GM18858 (cell line): ENCODE measurements around the gene TMCC1.
"Not testable (repeated sequence)": the region's sequence is repeated elsewhere in the genome, so short reads cannot be mapped to it uniquely, and the experiment has no call there.

Experiments used
- ATAC-seq: cut with Tn5 transposase; IDR thresholded peaks from one replicate; pipeline ENCODE4 v1.9.1; 2021; ENCODE audit not compliant: unreplicated experiment

TMCC1 gene

DNA sequence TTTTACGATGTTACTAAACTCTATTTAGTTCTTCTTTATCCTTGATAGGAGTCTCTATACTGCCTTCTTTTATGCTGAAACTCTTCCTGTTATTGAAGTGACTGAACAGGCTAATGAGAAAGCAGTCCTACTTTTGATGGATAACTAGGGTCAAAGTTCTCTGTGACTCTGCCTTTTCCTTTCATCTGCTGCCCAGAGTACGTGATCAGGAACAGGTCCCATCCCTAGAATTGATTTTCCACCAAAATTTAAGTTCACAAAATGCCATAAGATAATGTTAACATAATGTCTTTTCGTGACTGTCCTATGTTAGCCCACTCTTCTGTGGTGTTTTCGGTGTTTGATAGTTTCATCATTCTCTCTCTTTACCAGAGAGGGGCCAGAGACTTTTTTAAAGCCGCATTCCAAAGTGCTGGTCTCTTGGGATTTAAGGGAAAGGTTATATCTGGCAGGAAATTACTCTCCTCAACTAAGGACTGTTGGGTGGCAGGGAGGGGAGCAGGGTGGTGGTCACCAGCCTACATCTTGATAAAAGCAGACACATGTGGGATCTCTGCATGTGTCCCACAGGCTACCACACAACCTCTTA, 236.8 kb downstream of the TMCC1 start:
- no peak for ATAC-seq

- no peak for ATAC-seq
These were observed 238.2 kb downstream of the TMCC1 start for GRCh38 chr3:129655291-129655700.

DNA sequence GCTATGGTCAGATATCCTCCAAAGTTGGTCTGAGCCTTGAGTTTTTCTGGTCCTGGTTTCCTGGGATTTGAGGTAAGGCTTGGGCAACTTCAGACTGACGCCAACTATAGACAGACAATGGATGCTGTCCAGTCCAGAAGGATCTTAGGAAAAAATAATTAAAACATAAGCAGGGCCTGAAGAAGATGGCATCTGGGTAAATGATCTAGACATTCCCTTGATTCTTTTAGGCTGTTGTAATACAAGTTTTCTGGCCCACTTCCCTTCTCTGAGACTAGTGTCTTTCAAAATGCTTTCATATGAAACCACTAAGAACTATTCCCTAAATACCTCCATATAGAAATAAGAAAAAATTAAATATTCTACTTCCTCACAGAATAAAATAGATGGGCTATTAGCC, 239.4 kb downstream of the TMCC1 start:
- ATAC-seq, result no peak

DNA sequence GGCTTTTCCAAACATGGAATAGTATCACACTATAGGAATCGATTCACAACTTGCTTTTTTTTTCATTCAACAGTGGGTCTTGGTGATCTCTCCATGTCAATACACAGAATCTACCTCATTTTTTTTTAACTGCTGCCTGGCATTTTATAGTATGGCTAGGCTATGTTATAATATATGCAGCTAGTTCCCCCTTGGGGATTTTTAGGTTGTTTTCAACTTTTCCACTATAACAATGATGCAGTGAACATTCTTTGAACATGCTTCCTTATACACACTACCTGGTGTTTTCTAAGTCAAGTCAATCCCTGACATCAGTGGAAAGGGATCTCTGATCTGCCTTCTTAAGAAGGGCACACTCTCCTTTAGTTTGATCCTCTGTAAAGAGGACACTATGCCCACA, 240.5 kb downstream of the TMCC1 start:
- ATAC-seq, result no peak

GRCh38 chr3:129651435-129652202, 241.9 kb downstream of the TMCC1 start:
- ATAC-seq, result no peak

DNA sequence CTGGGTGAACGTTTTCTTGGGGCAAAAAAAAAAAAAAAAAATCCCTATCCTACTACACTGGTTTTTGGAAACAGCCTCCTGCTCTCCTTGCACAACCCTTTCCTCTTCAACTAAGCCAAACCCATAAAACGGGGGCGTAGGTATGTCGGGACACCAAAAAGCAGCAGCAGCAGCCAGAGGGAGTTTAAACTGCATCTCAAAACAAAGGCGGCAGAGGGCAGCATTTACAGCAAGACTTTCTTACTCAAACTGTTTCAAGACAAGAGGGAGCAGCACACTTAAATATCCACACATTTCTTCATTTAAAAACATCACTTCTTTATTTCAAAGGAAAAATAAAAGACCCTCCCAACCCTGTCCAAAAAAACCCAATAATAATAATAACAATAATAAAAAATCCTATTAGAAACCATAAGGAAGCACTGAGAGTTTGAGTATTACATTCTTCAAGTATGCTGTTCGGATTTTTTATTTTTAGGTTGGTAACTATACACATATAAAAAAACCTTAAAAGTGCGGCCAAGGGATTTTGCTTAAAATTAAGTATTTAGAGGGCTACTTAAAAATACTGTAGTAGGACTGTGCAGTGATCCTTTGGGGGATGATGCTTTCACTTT, 243.1 kb downstream of the TMCC1 start:
- ATAC-seq, result no peak

- ATAC-seq, result no peak
These were observed 245.1 kb downstream of the TMCC1 start for GRCh38 chr3:129648391-129648790.

DNA sequence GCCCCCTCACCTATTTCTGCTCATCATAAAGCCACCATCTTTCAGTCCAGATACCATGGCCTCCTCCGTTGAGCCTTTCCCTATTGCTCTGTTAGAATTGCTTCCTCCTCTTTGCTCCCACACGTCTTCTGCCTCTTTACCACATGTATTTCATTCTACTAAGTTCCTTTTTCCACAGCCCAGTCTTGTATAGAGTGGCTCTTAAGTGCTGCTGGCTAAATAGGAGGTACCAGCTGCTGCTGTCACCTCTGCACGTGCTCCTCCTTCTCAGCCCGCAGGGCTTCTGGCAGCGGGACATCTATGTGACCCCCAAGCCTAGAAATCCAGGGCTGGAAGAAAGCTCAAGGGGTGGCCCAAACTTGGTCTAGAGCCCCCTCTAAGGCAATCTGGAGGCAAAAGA, 248.2 kb downstream of the TMCC1 start:
- no peak for ATAC-seq

- ATAC-seq, result no peak
These were observed 248.7 kb downstream of the TMCC1 start for GRCh38 chr3:129644836-129645235.

- ATAC-seq, result not testable (repeated sequence)
These were observed 251.8 kb downstream of the TMCC1 start for GRCh38 chr3:129641567-129642260.

DNA sequence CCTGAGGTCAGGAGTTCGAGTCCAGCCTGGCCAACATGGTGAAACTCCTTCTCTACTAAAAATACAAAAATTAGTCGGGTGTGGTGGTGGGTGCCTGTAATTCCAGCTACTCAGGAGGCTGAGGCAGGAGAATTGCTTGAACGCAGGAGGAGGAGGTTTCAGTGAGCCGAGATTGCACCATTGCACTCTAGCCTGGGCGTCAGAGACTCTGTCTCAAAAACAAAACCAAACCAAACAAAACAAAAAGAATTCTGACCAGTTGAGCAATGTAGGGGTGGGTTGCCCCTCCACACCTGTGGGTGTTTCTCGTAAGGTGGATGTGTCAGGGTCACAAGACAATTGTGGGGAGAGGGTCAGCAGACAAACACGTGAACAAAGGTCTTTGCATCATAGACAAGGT, 252.5 kb downstream of the TMCC1 start:
- ATAC-seq, result not testable (repeated sequence)

GRCh38 chr3:129638481-129638880, 255.0 kb downstream of the TMCC1 start:
- no peak for ATAC-seq

DNA sequence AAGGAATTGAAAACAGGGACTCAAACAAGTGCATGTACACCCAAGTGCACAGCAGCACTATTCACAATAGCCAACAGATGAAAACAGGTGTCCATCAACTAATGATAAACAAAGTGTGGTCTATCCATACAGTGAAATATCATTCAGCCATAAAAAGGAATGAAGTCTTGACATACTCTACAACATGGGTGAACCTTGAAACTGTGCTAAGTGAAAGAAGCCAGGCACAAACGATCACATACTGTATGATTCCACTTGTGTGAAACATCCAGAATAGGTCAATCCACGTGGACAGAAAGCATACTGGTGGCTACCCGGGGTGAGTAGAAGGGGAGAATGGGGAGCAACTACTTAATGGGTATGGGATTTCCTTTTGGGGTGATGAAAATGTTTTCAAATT, 257.4 kb downstream of the TMCC1 start:
- ATAC-seq, result no peak

GRCh38 chr3:129635656-129636055, 257.9 kb downstream of the TMCC1 start:
- no peak for ATAC-seq

DNA sequence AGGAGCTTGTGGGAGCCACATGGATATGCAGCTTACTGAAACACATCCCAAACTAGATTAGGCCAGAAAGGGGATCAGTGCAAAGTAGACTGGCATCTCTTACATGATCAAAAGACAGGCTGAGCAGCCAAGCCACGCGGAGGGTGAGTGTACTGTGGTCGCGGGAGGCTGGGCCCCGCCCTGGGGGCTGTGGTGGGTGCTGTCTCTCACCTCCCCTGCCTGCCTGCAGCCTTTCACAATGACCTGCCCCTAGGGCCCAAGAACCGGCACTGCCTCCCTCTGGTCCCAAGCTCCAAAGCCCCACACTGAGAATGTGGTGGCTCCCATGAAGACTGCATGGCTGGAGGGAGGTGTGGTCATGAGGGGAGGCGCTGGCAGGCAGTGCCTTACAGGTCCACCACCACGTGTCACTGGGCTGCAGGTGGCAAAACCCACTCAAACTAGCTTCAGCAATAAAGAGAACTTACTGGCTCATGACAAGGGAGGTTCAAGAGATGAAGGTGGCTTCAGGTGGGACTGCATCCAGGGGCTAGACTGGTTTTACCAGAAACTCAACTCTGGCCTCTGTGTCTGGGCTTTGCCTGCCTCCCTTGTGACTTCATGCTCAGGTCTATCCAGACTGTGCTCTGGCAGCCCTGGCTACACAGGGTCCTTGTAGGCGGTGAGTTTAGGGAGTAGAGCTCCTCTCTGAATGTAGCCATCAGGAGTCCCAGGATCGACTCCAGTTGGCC, 259.6 kb downstream of the TMCC1 start:
- ATAC-seq, result no peak

DNA sequence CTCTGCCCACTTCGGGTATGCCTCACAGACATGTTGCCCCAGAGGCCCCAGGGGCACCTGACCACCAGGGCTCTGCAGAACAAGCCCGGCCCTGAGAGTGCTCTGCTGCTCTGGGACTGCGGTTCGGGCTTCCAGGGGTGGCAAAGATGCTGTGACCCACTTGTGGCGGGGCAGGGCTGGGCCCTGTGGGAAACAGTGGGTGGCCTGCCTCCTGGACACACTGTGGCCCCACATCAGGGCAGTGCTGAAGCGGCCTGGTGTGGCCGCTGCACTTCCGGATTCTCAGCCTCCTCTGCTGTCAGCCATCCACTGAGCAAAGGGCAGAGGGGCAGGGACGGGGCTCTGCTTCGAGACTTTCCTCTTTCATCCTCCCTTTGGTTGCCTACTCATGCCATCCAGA, 260.5 kb downstream of the TMCC1 start:
- no peak for ATAC-seq

GRCh38 chr3:129632556-129632955, 261.0 kb downstream of the TMCC1 start:
- no peak for ATAC-seq

DNA sequence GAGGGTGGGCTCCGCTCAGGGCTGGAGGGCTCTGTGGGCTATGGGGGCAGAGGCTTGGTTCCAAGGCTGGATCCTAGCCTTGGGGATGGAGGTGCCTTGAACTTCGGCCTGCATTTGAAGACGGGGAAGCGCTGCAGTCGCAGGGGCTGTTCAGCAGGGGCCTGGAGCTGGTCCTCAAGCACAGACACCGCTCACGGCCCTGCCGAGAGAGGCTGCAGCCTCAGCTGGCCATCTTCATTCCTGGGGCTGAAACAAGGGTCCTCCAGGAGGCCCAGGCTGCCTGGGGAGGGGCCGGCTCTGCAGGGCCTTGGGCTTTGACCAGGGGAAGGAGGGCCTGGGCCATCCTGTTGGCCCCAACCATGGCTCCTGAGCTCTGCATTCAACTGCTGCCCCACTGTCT, 261.5 kb downstream of the TMCC1 start:
- ATAC-seq, result no peak

DNA sequence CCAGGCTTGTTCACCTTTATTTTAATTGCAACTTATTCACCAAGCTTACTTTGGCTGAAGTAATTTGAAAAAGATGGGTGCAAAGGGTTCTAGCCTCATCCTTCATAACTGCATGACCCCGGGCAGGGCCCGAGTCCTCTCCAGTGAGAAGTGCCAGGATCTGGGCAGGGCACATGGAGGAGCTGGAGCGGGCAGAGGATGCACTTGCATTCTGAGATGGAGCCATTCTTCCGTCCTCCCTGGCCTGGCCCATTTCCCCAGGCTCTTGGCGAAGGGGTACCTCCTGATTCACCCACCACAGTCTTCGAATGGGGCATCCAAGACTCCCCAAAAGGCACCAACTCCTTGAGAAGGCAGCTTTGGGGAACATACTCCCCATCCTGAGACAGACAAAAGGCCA, 264.5 kb downstream of the TMCC1 start:
- ATAC-seq, result no peak

DNA sequence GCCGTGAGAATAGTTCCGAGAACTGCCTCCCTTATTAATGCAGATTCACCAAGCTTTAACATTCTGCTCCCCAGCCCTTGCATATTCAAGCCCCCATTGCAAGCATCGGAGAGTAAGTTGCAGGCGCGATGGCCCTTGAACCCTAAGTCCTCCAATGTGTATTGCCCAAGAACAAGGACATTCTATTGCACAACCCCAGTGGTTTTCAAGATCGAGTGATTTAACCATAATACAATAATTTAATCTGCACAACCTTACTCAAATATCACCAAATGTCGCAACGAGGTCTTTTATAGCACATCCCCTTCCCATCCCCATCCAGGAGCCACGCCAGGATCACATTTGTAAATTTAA, 265.4 kb downstream of the TMCC1 start:
- no peak for ATAC-seq
